B cell (primary cell): ENCODE data around the gene HELB. TPM values are rescaled to one million over a fixed set of nuclear protein-coding genes. Genes with fewer than 3 reads are reported as not detected.

Experiments
- ATAC-seq: fragments of 200-7000 bp; cut with Tn5 transposase; one replicate; pipeline ENCODE4 v1.10.0; 2021; ENCODE audit warnings: low read depth, mild to moderate bottlenecking, moderate number of reproducible peaks, moderate library complexity
- CTCF ChIA-PET: fragments of 350-600 bp; sonication (Branson Sonifier 250); formaldehyde crosslinking; loops from one replicate; lab custom pipeline; 2021; ENCODE audit warnings: antibody characterized with exemption, inconsistent platforms; lab: Charles Lee
- POLR2A ChIA-PET: fragments of 350-600 bp; sonication (Branson Sonifier 250); formaldehyde crosslinking; loops from one replicate; lab custom pipeline; 2021; ENCODE audit warnings: antibody characterized with exemption; lab: Charles Lee
- DNase-seq: peaks from one replicate; pipeline ENCODE4 v3.0.0; 2013
- H2AFZ ChIP-seq: 2 replicates; pipeline ENCODE4 v1.6.1; 2012; ENCODE audit warnings: mild to moderate bottlenecking, low read depth, low read length; ENCODE audit not compliant: insufficient read depth, poor library complexity, severe bottlenecking
- H3K27ac ChIP-seq, 2 donors: 1 replicate in 1 of 2; 2 replicates in 1 of 2; pipeline ENCODE4 v1.5.1; 2012 to 2013; ENCODE audit warnings: low read length in 2 of 2, mild to moderate bottlenecking in 2 of 2, moderate library complexity in 1 of 2
- H3K27me3 ChIP-seq, 4 experiments: fragments of 200-600 bp in 1 of 4; sonication (generic) in 1 of 4; replicated peaks in 1 of 4; 1 replicate in 2 of 4; 2 replicates in 2 of 4; pipeline versions ENCODE4 v1.6.1 to v1.7.0; 2013 to 2016; ENCODE audit warnings: low read length in 3 of 4, mild to moderate bottlenecking in 2 of 4, mixed read lengths in 1 of 4, moderate library complexity in 1 of 4; ENCODE audit not compliant: insufficient read depth in 4 of 4, control insufficient read depth in 3 of 4; ENCODE audit errors: control extremely low read depth in 1 of 4
- H3K36me3 ChIP-seq, 2 experiments: replicated peaks in 1 of 2; 1 replicate in 1 of 2; 2 replicates in 1 of 2; pipeline versions ENCODE4 v1.6.1 to v1.7.1; 2013; ENCODE audit warnings: low read length in 1 of 2; ENCODE audit not compliant: insufficient read depth in 2 of 2, control insufficient read depth in 1 of 2; ENCODE audit errors: control extremely low read depth in 1 of 2, extremely low read depth in 1 of 2
- H3K4me1 ChIP-seq, 2 donors: fragments of 200-600 bp in 1 of 2; sonication (generic) in 1 of 2; 1 replicate in 1 of 2; 2 replicates in 1 of 2; pipeline versions ENCODE4 v1.5.1 to v1.6.1; 2013 to 2017; ENCODE audit warnings: low read length in 2 of 2; ENCODE audit not compliant: control insufficient read depth in 2 of 2, insufficient read depth in 2 of 2
- H3K4me2 ChIP-seq: replicated peaks from 2 replicates; pipeline ENCODE3; 2012; ENCODE audit warnings: mild to moderate bottlenecking, low read depth, low read length; ENCODE audit not compliant: poor library complexity, severe bottlenecking
- H3K4me3 ChIP-seq, 5 experiments: fragments of 200-600 bp in 1 of 5; sonication (generic) in 1 of 5; 1 replicate in 3 of 5; 2 replicates in 2 of 5; pipeline versions ENCODE4 v1.5.1 to v1.7.0; 2011 to 2016; ENCODE audit warnings: low read length in 4 of 5, mild to moderate bottlenecking in 4 of 5, low read depth in 2 of 5, control low read depth in 1 of 5, moderate library complexity in 1 of 5; ENCODE audit not compliant: insufficient read depth in 1 of 5; ENCODE audit errors: control extremely low read depth in 1 of 5, extremely low read depth in 1 of 5
- H3K79me2 ChIP-seq: fragments of 200-600 bp; sonication (generic); one replicate; pipeline ENCODE4 v1.6.0; 2016; ENCODE audit warnings: low read length; ENCODE audit not compliant: control insufficient read depth, insufficient read depth
- H3K9ac ChIP-seq: fragments of 200-600 bp; sonication (generic); 2 replicates; pipeline ENCODE4 v1.6.1; 2017; ENCODE audit warnings: mild to moderate bottlenecking, low read length, moderate library complexity
- H3K9me3 ChIP-seq, 3 donors: one replicate each; pipeline versions ENCODE4 v1.6.1 to v1.7.1; 2013; ENCODE audit warnings: low read length in 2 of 3; ENCODE audit not compliant: control insufficient read depth in 2 of 3, insufficient read depth in 1 of 3; ENCODE audit errors: control extremely low read depth in 1 of 3
- H4K20me1 ChIP-seq: 2 replicates; pipeline ENCODE4 v1.6.0; 2012; ENCODE audit warnings: mild to moderate bottlenecking, low read length; ENCODE audit not compliant: insufficient read depth, control insufficient read depth, poor library complexity, severe bottlenecking
- H3K27ac Mint-ChIP-seq: one replicate; pipeline ENCODE4 v1.8.0; 2021; ENCODE audit warnings: mixed read lengths
- H3K27me3 Mint-ChIP-seq: one replicate; pipeline ENCODE4 v1.8.0; 2021; ENCODE audit warnings: mixed read lengths
- H3K4me1 Mint-ChIP-seq: one replicate; pipeline ENCODE4 v1.8.0; 2021; ENCODE audit warnings: mixed read lengths
- H3K4me3 Mint-ChIP-seq: one replicate; pipeline ENCODE4 v1.8.0; 2021; ENCODE audit warnings: mixed read lengths
- H3K9me3 Mint-ChIP-seq: one replicate; pipeline ENCODE4 v1.8.0; 2022; ENCODE audit warnings: mixed read lengths; ENCODE audit not compliant: insufficient read depth
- EZH2 ChIP-seq: IDR thresholded peaks from 2 replicates; pipeline ENCODE4 v1.6.1; 2012; ENCODE audit warnings: borderline replicate concordance, low read depth, mild to moderate bottlenecking, moderate library complexity, low read length; ENCODE audit not compliant: insufficient read depth, poor library complexity, severe bottlenecking
- WGBS: methylation state at CpG from one replicate; pipeline ENCODE4 v1.1.5; 2013; ENCODE audit warnings: missing lambda C conversion rate; ENCODE audit not compliant: insufficient coverage; 5-methylcytosine and 5-hydroxymethylcytosine counted together
- intact Hi-C: fragments of 100-400 bp; cut with micrococcal nuclease; formaldehyde crosslinking; loops from one replicate; pipeline ENCODE4 v1.10.0; 2022
- polyA plus RNA-seq: library from polyadenylated mRNA; depleted of rRNA; stranded (reverse); fragments of >200 nt; gene quantifications from 2 replicates; pipeline ENCODE4 v1.2.3, GENCODE V29; 2012
- total RNA-seq, 2 donors: library from RNA; stranded (reverse); fragments of 120-200 nt in 1 of 2; gene quantifications; 1 replicate in 1 of 2; 2 replicates in 1 of 2; pipeline versions ENCODE4 v1.2.3 to v1.2.4, GENCODE V29; 2013 to 2022
- TF ChIP-seq, protein P1 (sequence below): fragments of 200-600 bp; IDR thresholded peaks from one replicate; pipeline ENCODE4 v1.8.0; 2022; ENCODE audit warnings: antibody characterized with exemption, mild to moderate bottlenecking

HELB gene
- total and polyA plus RNA-seq, 2 donors (not counting 1 experiment from before 2014, with no cell fraction given), result 2.4 to 10.0 TPM

DNA sequence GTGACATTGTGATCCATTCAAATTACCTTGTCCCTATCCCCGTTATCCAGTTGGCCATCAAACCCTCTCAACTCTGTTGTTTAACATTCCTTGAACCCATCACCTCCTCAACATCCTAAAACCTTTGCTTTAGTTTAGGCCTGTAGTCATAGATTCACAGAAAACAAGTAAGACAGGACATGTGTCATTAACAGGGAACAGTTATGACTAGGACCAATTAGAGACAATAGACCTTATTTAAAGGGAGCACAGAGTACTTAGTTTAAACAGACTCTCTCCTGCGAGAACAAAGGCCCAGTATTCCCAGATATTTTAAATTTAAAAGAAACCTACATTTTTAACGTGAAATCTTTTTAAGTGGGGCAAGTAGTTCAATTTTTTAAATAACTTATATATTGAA, 20.0 kb upstream of the HELB start:
- no peak overlapping the region for H3K27ac Mint-ChIP-seq
- POLR2A ChIA-PET, result no interaction called here

DNA sequence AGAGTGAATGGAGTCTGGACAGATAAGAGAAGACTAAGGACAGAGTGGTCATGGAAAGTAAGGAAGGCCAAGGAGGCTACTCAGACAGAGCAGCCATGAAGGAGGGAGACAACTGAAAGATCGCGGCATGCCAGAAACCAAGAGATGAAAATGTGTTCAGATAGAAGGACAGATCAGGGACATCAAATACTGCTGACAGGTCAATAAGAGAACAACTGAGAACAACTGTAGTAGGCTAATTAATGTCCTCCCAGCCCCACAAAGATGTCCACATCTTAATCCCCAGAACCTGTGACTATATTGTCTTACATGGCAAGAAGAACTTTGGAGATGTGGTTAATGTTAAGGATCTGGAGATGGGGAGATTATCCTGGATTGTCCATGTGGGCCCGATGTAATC, 15.0 kb upstream of the HELB start:
- POLR2A ChIA-PET, result no interaction called here
- no peak overlapping the region for H3K4me3 ChIP-seq
- no peaks in the 10 kb centered on the region for H3K4me1 Mint-ChIP-seq

More for the DNA sequence above, 20.0 kb upstream of the HELB start:
- no peaks in the 10 kb centered on the region for H3K4me1 ChIP-seq
- no peak overlapping the region for H2AFZ ChIP-seq
- Mint-ChIP-seq H3K27me3 (peaks cover 15% of the 10 kb centered on the region), H3K9me3 (no peaks in the 10 kb centered on the region), H3K4me3 (no peak overlapping the region), H3K4me1 (no peaks in the 10 kb centered on the region)
- TF ChIP-seq EZH2, result no peak
- TF ChIP-seq, protein P1, sequence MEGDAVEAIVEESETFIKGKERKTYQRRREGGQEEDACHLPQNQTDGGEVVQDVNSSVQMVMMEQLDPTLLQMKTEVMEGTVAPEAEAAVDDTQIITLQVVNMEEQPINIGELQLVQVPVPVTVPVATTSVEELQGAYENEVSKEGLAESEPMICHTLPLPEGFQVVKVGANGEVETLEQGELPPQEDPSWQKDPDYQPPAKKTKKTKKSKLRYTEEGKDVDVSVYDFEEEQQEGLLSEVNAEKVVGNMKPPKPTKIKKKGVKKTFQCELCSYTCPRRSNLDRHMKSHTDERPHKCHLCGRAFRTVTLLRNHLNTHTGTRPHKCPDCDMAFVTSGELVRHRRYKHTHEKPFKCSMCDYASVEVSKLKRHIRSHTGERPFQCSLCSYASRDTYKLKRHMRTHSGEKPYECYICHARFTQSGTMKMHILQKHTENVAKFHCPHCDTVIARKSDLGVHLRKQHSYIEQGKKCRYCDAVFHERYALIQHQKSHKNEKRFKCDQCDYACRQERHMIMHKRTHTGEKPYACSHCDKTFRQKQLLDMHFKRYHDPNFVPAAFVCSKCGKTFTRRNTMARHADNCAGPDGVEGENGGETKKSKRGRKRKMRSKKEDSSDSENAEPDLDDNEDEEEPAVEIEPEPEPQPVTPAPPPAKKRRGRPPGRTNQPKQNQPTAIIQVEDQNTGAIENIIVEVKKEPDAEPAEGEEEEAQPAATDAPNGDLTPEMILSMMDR, result no peak
- CTCF ChIA-PET, result no interaction called here
- DNase-seq (no peak), ATAC-seq (no peak)
- H3K4me3 ChIP-seq, result no peak overlapping the region
- no peaks in the 10 kb centered on the region for H4K20me1 ChIP-seq
- no peak overlapping the region for H3K4me2 ChIP-seq
- H3K9ac ChIP-seq, result no peak overlapping the region
- no peaks in the 10 kb centered on the region for H3K9me3 ChIP-seq
- no peaks in the 10 kb centered on the region for H3K36me3 ChIP-seq
- intact Hi-C loops, result no loop called here
- H3K79me2 ChIP-seq, result no peaks in the 10 kb centered on the region
- H3K27me3 ChIP-seq, result peaks cover 0 to 3% (median 0%) of the 10 kb centered on the region in 4 experiments
- WGBS, result no CpG with 5 or more reads among the region's 3 CpGs
- H3K27ac ChIP-seq, result no peak overlapping the region

More for the DNA sequence above, 15.0 kb upstream of the HELB start:
- Histone ChIP-seq H3K4me2 (no peak overlapping the region), H3K79me2 (no peaks in the 10 kb centered on the region), H3K9me3 (no peaks in the 10 kb centered on the region), H3K27ac (no peak overlapping the region), H3K4me1 (no peaks in the 10 kb centered on the region), H4K20me1 (no peaks in the 10 kb centered on the region), H2AFZ (no peak overlapping the region), H3K36me3 (no peaks in the 10 kb centered on the region), H3K27me3 (no peaks in the 10 kb centered on the region), H3K9ac (no peak overlapping the region)
- Mint-ChIP-seq H3K27me3 (peaks cover 8% of the 10 kb centered on the region), H3K9me3 (no peaks in the 10 kb centered on the region), H3K4me3 (no peak overlapping the region), H3K27ac (no peak overlapping the region)
- TF ChIP-seq, protein P1, result no peak
- TF ChIP-seq EZH2, result no peak
- no peak for ATAC-seq
- no peak for DNase-seq
- CTCF ChIA-PET, result no interaction called here
- WGBS, result 100% methylated on average over 3 of the region's 3 CpGs
- intact Hi-C loops, result no loop called here
